Neural cell (in vitro differentiated cells): ENCODE data around the gene AGAP2. TPM values are rescaled to one million over a fixed set of nuclear protein-coding genes. Genes with fewer than 3 reads are reported as not detected.

Experiments used
- H2AFZ ChIP-seq: fragments of 200-600, 300-800 bp; sonication (generic), shearing (Covaris generic); 2 replicates; pipeline ENCODE4 v1.6.0; 2014; ENCODE audit warnings: low read depth, mild to moderate bottlenecking, antibody characterized with exemption, low read length, moderate library complexity
- H3F3A ChIP-seq: fragments of 200-600 bp; shearing (Covaris generic); 2 replicates; pipeline ENCODE4 v1.6.1; 2016; ENCODE audit warnings: mild to moderate bottlenecking, moderate library complexity, mixed read lengths, antibody characterized with exemption, low read length; ENCODE audit not compliant: insufficient read depth, poor library complexity, severe bottlenecking
- H3K27ac ChIP-seq: fragments of 200-600, 300-800 bp; sonication (generic), shearing (Covaris generic); 2 replicates; pipeline ENCODE4 v1.5.1; 2014; ENCODE audit warnings: mild to moderate bottlenecking, low read length, moderate library complexity
- H3K27me3 ChIP-seq: fragments of 300-800, 200-600 bp; sonication (generic), shearing (Covaris generic); 2 replicates; pipeline ENCODE4 v1.6.0; 2014; ENCODE audit warnings: mild to moderate bottlenecking, low read depth, low read length, moderate library complexity; ENCODE audit not compliant: insufficient read depth
- H3K36me3 ChIP-seq: fragments of 300-800, 200-600 bp; sonication (generic), shearing (Covaris generic); 2 replicates; pipeline ENCODE4 v1.5.1; 2014; ENCODE audit warnings: mild to moderate bottlenecking, antibody characterized with exemption, low read length, moderate library complexity; ENCODE audit not compliant: insufficient read depth
- H3K4me2 ChIP-seq: fragments of 300-800, 200-600 bp; sonication (generic), shearing (Covaris generic); 2 replicates; pipeline ENCODE4 v1.6.0; 2014; ENCODE audit warnings: mild to moderate bottlenecking, low read length
- H3K4me3 ChIP-seq: fragments of 300-800, 200-600 bp; sonication (generic), shearing (Covaris generic); 2 replicates; pipeline ENCODE4 v1.5.1; 2014; ENCODE audit warnings: mild to moderate bottlenecking, low read length, moderate library complexity
- H3K79me2 ChIP-seq: fragments of 200-600 bp; shearing (Covaris generic); replicated peaks from 2 replicates; pipeline ENCODE4 v1.6.0; 2014; ENCODE audit warnings: mild to moderate bottlenecking, low read length, moderate library complexity; ENCODE audit not compliant: insufficient read depth
- H3K9ac ChIP-seq: fragments of 300-800, 200-600 bp; sonication (generic), shearing (Covaris generic); 2 replicates; pipeline ENCODE4 v1.6.1; 2016; ENCODE audit warnings: mild to moderate bottlenecking, low read length, mixed read lengths
- H3K9me2 ChIP-seq: fragments of 200-600 bp; shearing (Covaris generic); 2 replicates; pipeline ENCODE4 v1.6.1; 2016; ENCODE audit warnings: mild to moderate bottlenecking, low read length, mixed read lengths; ENCODE audit not compliant: insufficient read depth
- H3K9me3 ChIP-seq: fragments of 200-600, 300-800 bp; sonication (generic), shearing (Covaris generic); 2 replicates; pipeline ENCODE4 v1.6.1; 2016; ENCODE audit warnings: mild to moderate bottlenecking, mixed run types, low read length, moderate library complexity, mixed read lengths
- H4K20me1 ChIP-seq: fragments of 200-600 bp; shearing (Covaris generic); 2 replicates; pipeline ENCODE4 v1.6.1; 2016; ENCODE audit warnings: mild to moderate bottlenecking, mixed run types; ENCODE audit not compliant: insufficient read depth
- EP300 ChIP-seq: fragments of 450-650 bp; conservative IDR thresholded peaks from 2 replicates; pipeline ENCODE4 v1.6.1; 2014; ENCODE audit warnings: antibody characterized with exemption, mild to moderate bottlenecking, moderate library complexity; ENCODE audit not compliant: poor library complexity, severe bottlenecking
- EZH2 ChIP-seq: fragments of 200-600, 300-800 bp; shearing (Covaris generic), sonication (generic); IDR thresholded peaks from 2 replicates; pipeline ENCODE4 v1.6.1; 2014; ENCODE audit warnings: antibody characterized with exemption, low read length, borderline replicate concordance, mild to moderate bottlenecking; ENCODE audit not compliant: insufficient read depth, poor library complexity, severe bottlenecking
- MXI1 ChIP-seq: fragments of 450-650 bp; conservative IDR thresholded peaks from 2 replicates; pipeline ENCODE4 v1.6.1; 2014; ENCODE audit warnings: antibody characterized with exemption, mild to moderate bottlenecking; ENCODE audit not compliant: poor library complexity, severe bottlenecking
- POLR2AphosphoS5 ChIP-seq: IDR thresholded peaks from 2 replicates; pipeline ENCODE4 v1.6.1; 2012
- RAD21 ChIP-seq: fragments of 450-650 bp; conservative IDR thresholded peaks from 2 replicates; pipeline ENCODE4 v1.6.1; 2014; ENCODE audit warnings: antibody characterized with exemption, mild to moderate bottlenecking, moderate library complexity
- SMC3 ChIP-seq: fragments of 450-650 bp; conservative IDR thresholded peaks from 2 replicates; pipeline ENCODE4 v1.6.1; 2014; ENCODE audit warnings: antibody characterized with exemption, mild to moderate bottlenecking, moderate library complexity; ENCODE audit not compliant: poor library complexity
- TAF1 ChIP-seq: IDR thresholded peaks from 2 replicates; pipeline ENCODE4 v1.6.1; 2012; ENCODE audit warnings: low read depth
- polyA plus RNA-seq: library from polyadenylated mRNA; depleted of rRNA; stranded (reverse); fragments of >200 nt; gene quantifications from 2 replicates; pipeline ENCODE4 v1.2.3, GENCODE V29; 2014
- TF ChIP-seq, protein P1 (sequence below): fragments of 450-650 bp; IDR thresholded peaks from 2 replicates; pipeline ENCODE4 v1.5.1; 2014; ENCODE audit warnings: antibody characterized with exemption, mild to moderate bottlenecking, moderate library complexity; ENCODE audit not compliant: poor library complexity, severe bottlenecking
- TF ChIP-seq, protein P2 (sequence below): IDR thresholded peaks from 2 replicates; pipeline ENCODE4 v1.6.1; 2012; ENCODE audit warnings: borderline replicate concordance

The AGAP2 gene
- polyA plus RNA-seq, 1 donor from 2014 or later = 19.3 TPM

DNA sequence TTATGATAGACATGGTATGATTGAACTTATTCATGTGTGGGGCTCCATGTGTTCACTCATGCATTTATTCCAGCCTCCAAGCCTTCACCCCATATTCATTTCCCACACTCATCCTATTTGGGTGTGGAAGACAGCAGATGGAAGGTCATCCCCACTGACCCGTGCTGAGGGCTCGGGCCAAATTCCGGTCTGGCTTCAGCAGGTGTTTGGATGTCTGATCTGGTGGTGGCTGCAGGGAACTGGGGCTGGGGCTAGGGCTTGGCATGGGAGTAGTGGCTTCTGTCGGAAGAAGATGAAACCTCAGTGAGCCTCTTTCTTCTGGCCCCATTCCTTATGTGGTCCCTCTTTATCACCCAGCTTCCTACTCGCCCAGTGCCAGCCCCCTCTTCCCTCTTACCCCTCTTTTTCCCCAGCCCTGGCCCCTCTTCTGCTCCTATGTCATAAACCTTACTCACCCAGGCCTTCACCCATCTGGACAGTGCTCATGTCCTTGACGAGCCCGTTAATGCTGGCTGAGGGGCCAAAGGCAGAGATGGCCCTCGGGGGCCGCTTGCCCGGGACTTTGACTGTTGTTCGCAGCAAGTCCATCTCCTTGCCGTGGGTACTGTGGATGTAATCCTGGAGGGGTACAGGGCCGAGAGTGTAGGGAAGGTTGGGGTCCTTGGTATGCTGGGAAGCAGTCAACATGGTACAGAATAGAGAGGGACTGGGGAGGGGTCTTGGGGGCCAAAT, 8.0 kb downstream of the AGAP2 start:
- Histone ChIP-seq H2AFZ (no peak overlapping the region), H3K9me2 (no peaks in the 10 kb centered on the region), H3K27me3 (peaks cover 68% of the 10 kb centered on the region), H3K9me3 (no peaks in the 10 kb centered on the region), H3K36me3 (peaks cover 20% of the 10 kb centered on the region), H3K27ac (no peak overlapping the region), H4K20me1 (peaks cover 1% of the 10 kb centered on the region), H3K79me2 (no peaks in the 10 kb centered on the region), H3K4me2 (no peak overlapping the region), H3K4me3 (no peak overlapping the region), H3F3A (no peaks in the 10 kb centered on the region), H3K9ac (no peak overlapping the region)
- TF ChIP-seq, protein P1, sequence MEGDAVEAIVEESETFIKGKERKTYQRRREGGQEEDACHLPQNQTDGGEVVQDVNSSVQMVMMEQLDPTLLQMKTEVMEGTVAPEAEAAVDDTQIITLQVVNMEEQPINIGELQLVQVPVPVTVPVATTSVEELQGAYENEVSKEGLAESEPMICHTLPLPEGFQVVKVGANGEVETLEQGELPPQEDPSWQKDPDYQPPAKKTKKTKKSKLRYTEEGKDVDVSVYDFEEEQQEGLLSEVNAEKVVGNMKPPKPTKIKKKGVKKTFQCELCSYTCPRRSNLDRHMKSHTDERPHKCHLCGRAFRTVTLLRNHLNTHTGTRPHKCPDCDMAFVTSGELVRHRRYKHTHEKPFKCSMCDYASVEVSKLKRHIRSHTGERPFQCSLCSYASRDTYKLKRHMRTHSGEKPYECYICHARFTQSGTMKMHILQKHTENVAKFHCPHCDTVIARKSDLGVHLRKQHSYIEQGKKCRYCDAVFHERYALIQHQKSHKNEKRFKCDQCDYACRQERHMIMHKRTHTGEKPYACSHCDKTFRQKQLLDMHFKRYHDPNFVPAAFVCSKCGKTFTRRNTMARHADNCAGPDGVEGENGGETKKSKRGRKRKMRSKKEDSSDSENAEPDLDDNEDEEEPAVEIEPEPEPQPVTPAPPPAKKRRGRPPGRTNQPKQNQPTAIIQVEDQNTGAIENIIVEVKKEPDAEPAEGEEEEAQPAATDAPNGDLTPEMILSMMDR = no peak
- TF ChIP-seq SMC3 (no peak), POLR2AphosphoS5 (no peak), RAD21 (no peak), MXI1 (no peak), TAF1 (no peak), EZH2 (no peak), EP300 (no peak)
- TF ChIP-seq, protein P2, sequence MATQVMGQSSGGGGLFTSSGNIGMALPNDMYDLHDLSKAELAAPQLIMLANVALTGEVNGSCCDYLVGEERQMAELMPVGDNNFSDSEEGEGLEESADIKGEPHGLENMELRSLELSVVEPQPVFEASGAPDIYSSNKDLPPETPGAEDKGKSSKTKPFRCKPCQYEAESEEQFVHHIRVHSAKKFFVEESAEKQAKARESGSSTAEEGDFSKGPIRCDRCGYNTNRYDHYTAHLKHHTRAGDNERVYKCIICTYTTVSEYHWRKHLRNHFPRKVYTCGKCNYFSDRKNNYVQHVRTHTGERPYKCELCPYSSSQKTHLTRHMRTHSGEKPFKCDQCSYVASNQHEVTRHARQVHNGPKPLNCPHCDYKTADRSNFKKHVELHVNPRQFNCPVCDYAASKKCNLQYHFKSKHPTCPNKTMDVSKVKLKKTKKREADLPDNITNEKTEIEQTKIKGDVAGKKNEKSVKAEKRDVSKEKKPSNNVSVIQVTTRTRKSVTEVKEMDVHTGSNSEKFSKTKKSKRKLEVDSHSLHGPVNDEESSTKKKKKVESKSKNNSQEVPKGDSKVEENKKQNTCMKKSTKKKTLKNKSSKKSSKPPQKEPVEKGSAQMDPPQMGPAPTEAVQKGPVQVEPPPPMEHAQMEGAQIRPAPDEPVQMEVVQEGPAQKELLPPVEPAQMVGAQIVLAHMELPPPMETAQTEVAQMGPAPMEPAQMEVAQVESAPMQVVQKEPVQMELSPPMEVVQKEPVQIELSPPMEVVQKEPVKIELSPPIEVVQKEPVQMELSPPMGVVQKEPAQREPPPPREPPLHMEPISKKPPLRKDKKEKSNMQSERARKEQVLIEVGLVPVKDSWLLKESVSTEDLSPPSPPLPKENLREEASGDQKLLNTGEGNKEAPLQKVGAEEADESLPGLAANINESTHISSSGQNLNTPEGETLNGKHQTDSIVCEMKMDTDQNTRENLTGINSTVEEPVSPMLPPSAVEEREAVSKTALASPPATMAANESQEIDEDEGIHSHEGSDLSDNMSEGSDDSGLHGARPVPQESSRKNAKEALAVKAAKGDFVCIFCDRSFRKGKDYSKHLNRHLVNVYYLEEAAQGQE = no peak

DNA sequence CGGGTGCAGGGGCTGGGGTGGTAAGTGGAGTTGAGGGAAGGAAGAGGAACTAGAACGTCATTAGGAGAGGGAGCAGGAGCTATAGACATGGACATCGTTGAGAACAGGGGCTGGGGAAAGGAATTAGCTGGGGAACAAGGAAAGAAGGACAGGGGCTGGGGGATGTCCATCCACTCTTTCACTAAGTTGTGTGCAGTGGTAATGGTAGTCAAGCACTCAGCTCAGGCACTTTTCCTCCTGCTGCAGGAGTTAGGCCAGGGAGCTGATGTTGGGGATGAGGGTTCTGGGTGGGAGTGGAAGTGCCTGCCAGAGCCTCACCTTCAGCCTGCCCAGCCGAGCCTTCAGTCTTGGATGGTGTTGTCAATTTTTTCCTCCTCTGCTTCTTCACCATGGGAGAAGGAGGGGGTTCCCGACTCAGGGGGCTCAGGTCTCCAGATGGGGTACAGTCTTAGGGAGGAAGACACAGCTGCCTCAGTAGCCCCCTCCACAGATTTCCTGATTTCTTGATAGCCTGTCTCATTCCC, 9.2 kb downstream of the AGAP2 start:
- peaks cover 58% of the 10 kb centered on the region for H3K27me3 ChIP-seq
- peaks cover 16% of the 10 kb centered on the region for H3K36me3 ChIP-seq
- no peaks in the 10 kb centered on the region for H3K9me3 ChIP-seq
- H2AFZ ChIP-seq = no peak overlapping the region
- no peak overlapping the region for H3K9ac ChIP-seq
- no peak for TF ChIP-seq EP300
- TF ChIP-seq, protein P1 = no peak
- TF ChIP-seq POLR2AphosphoS5 = no peak
- no peak for TF ChIP-seq EZH2
- H4K20me1 ChIP-seq = no peaks in the 10 kb centered on the region
- H3K27ac ChIP-seq = no peak overlapping the region
- no peaks in the 10 kb centered on the region for H3K9me2 ChIP-seq
- H3K79me2 ChIP-seq = no peaks in the 10 kb centered on the region
- no peak overlapping the region for H3K4me2 ChIP-seq
- H3F3A ChIP-seq = no peaks in the 10 kb centered on the region
- H3K4me3 ChIP-seq = no peak overlapping the region
